H9 (cell line): ENCODE data around the gene ARHGEF10L. TPM values are rescaled to one million over a fixed set of nuclear protein-coding genes. Genes with fewer than 3 reads are reported as not detected.

Source experiments
- DNase-seq: peaks from one replicate; pipeline ENCODE4 v3.0.0-alpha.2; 2017
- H2AFZ ChIP-seq: one replicate; pipeline ENCODE4 v1.6.1; 2013; ENCODE audit warnings: mild to moderate bottlenecking, low read length, control low read depth, moderate library complexity
- H2AK5ac ChIP-seq: 2 replicates; pipeline ENCODE4 v1.6.1; 2013; ENCODE audit warnings: low read length, control low read depth, mixed read lengths; ENCODE audit not compliant: insufficient read length
- H2BK120ac ChIP-seq: one replicate; pipeline ENCODE4 v1.6.1; 2013; ENCODE audit warnings: low read depth, mild to moderate bottlenecking, low read length, control low read depth, inconsistent platforms; ENCODE audit not compliant: poor library complexity, severe bottlenecking
- H2BK12ac ChIP-seq: 2 replicates; pipeline ENCODE4 v1.6.1; 2013; ENCODE audit warnings: low read length, control low read depth, mixed read lengths, low read depth; ENCODE audit not compliant: insufficient read length
- H2BK15ac ChIP-seq: 2 replicates; pipeline ENCODE4 v1.6.1; 2013; ENCODE audit warnings: low read depth, low read length, control low read depth
- H2BK20ac ChIP-seq: one replicate; pipeline ENCODE4 v1.6.1; 2013; ENCODE audit warnings: low read depth, mild to moderate bottlenecking, low read length, control low read depth, inconsistent platforms; ENCODE audit not compliant: poor library complexity, severe bottlenecking
- H2BK5ac ChIP-seq: 2 replicates; pipeline ENCODE4 v1.6.1; 2013; ENCODE audit warnings: low read length, control low read depth, mixed read lengths; ENCODE audit not compliant: insufficient read length
- H3K14ac ChIP-seq: 2 replicates; pipeline ENCODE4 v1.6.1; 2013; ENCODE audit warnings: low read length, control low read depth; ENCODE audit not compliant: insufficient read depth
- H3K18ac ChIP-seq: 2 replicates; pipeline ENCODE4 v1.6.1; 2013; ENCODE audit warnings: low read depth, mild to moderate bottlenecking, mixed read lengths, low read length, control low read depth; ENCODE audit not compliant: insufficient read length
- H3K23ac ChIP-seq: 2 replicates; pipeline ENCODE4 v1.6.1; 2013; ENCODE audit warnings: low read length, control low read depth, mixed read lengths, low read depth; ENCODE audit not compliant: insufficient read length
- H3K23me2 ChIP-seq: 2 replicates; pipeline ENCODE4 v1.6.1; 2013; ENCODE audit warnings: low read depth, mild to moderate bottlenecking, mixed read lengths, low read length, control low read depth; ENCODE audit not compliant: insufficient read length, poor library complexity, severe bottlenecking
- H3K27ac ChIP-seq: 2 replicates; pipeline ENCODE4 v1.5.1; 2013; ENCODE audit warnings: low read length, control low read depth, mixed read lengths, low read depth; ENCODE audit not compliant: insufficient read length
- H3K27me3 ChIP-seq: 2 replicates; pipeline ENCODE4 v1.6.1; 2013; ENCODE audit warnings: low read length, control low read depth, inconsistent platforms; ENCODE audit not compliant: insufficient read depth
- H3K4ac ChIP-seq: 2 replicates; pipeline ENCODE4 v1.6.1; 2013; ENCODE audit warnings: low read depth, mild to moderate bottlenecking, control low read depth, inconsistent platforms, low read length, moderate library complexity
- H3K4me1 ChIP-seq: 2 replicates; pipeline ENCODE4 v1.6.1; 2013; ENCODE audit warnings: low read length, control low read depth, inconsistent platforms; ENCODE audit not compliant: insufficient read depth
- H3K4me2 ChIP-seq: 2 replicates; pipeline ENCODE4 v1.6.1; 2013; ENCODE audit warnings: low read length, control low read depth, mixed read lengths; ENCODE audit not compliant: insufficient read length, insufficient read depth
- H3K56ac ChIP-seq: 2 replicates; pipeline ENCODE4 v1.6.1; 2013; ENCODE audit warnings: low read depth, mild to moderate bottlenecking, mixed read lengths, low read length, control low read depth; ENCODE audit not compliant: insufficient read length
- H3K79me1 ChIP-seq: 2 replicates; pipeline ENCODE4 v1.6.1; 2013; ENCODE audit warnings: low read depth, mild to moderate bottlenecking, moderate library complexity, low read length, control low read depth, inconsistent platforms; ENCODE audit not compliant: insufficient read depth, poor library complexity, severe bottlenecking
- H3K79me2 ChIP-seq: 2 replicates; pipeline ENCODE4 v1.6.1; 2013; ENCODE audit warnings: low read length, control low read depth, inconsistent platforms; ENCODE audit not compliant: insufficient read depth
- H3K9ac ChIP-seq: 2 replicates; pipeline ENCODE4 v1.6.1; 2013; ENCODE audit warnings: low read length, control low read depth, mixed read lengths; ENCODE audit not compliant: insufficient read length; ENCODE audit errors: extremely low read depth
- H3K9me3 ChIP-seq: one replicate; pipeline ENCODE4 v1.6.1; 2013; ENCODE audit warnings: low read depth, low read length, inconsistent platforms; ENCODE audit not compliant: control insufficient read depth
- H3T11ph ChIP-seq: one replicate; pipeline ENCODE4 v1.6.1; 2013; ENCODE audit warnings: mild to moderate bottlenecking, low read length, control low read depth, inconsistent platforms
- H4K20me1 ChIP-seq: one replicate; pipeline ENCODE4 v1.6.1; 2013; ENCODE audit not compliant: control insufficient read depth, insufficient read length, insufficient read depth
- H4K5ac ChIP-seq: 2 replicates; pipeline ENCODE4 v1.6.1; 2013; ENCODE audit warnings: low read depth, mild to moderate bottlenecking, mixed read lengths, low read length, control low read depth; ENCODE audit not compliant: insufficient read length
- H4K8ac ChIP-seq: replicated peaks from 2 replicates; pipeline ENCODE4 v1.6.1; 2013; ENCODE audit warnings: low read length, control low read depth, mixed read lengths, low read depth; ENCODE audit not compliant: insufficient read length
- H4K91ac ChIP-seq: 2 replicates; pipeline ENCODE4 v1.6.1; 2013; ENCODE audit warnings: low read depth, mild to moderate bottlenecking, moderate library complexity, mixed read lengths, low read length, control low read depth; ENCODE audit not compliant: insufficient read length
- H3K27ac Mint-ChIP-seq, 3 experiments: 2 replicates in 2 of 3; 3 replicates in 1 of 3; pipeline ENCODE4 v1.8.0; 2020 to 2021; ENCODE audit warnings: mixed read lengths in 3 of 3, mild to moderate bottlenecking in 1 of 3, moderate library complexity in 1 of 3
- H3K27me3 Mint-ChIP-seq: 2 replicates; pipeline ENCODE4 v1.8.0; 2021; ENCODE audit warnings: low read depth, mild to moderate bottlenecking, moderate library complexity, mixed read lengths
- H3K36me3 Mint-ChIP-seq, 3 experiments: 2 replicates in 2 of 3; 3 replicates in 1 of 3; pipeline ENCODE4 v1.8.0; 2020 to 2021; ENCODE audit warnings: low read depth in 3 of 3, mixed read lengths in 3 of 3; ENCODE audit not compliant: insufficient read depth in 1 of 3
- H3K4me1 Mint-ChIP-seq, 2 experiments: 2 replicates each; pipeline ENCODE4 v1.8.0; 2020; ENCODE audit warnings: mixed read lengths in 2 of 2
- H3K4me3 Mint-ChIP-seq, 2 experiments: 2 replicates in 1 of 2; 3 replicates in 1 of 2; pipeline ENCODE4 v1.8.0; 2020 to 2021; ENCODE audit warnings: mild to moderate bottlenecking in 2 of 2, mixed read lengths in 2 of 2, moderate library complexity in 1 of 2
- H3K9me3 Mint-ChIP-seq, 2 experiments: 2 replicates in 1 of 2; 3 replicates in 1 of 2; pipeline ENCODE4 v1.8.0; 2020; ENCODE audit warnings: mild to moderate bottlenecking in 2 of 2, mixed read lengths in 2 of 2, moderate library complexity in 1 of 2
- WGBS: extraction: QIAGEN DNeasy Blood & Tissue Kit; methylation state at CpG from one replicate; pipeline ENCODE4 v1.1.7; 2013; ENCODE audit warnings: missing lambda C conversion rate, low lambda C conversion rate, mixed read lengths; ENCODE audit not compliant: insufficient read length; ENCODE audit errors: extremely low coverage; 5-methylcytosine and 5-hydroxymethylcytosine counted together
- total RNA-seq: library from RNA; stranded (reverse); gene quantifications from 2 replicates; pipeline ENCODE4 v1.2.1, GENCODE V29; 2021
- TF ChIP-seq, protein P1 (sequence below): fragments of 200-600 bp; sonication (generic); conservative IDR thresholded peaks from 3 replicates; pipeline ENCODE4 v1.8.0; 2021; ENCODE audit warnings: antibody characterized with exemption, mild to moderate bottlenecking

Gene ARHGEF10L
- total RNA-seq, 1 experiment from 2014 or later = 20.2 TPM

DNA sequence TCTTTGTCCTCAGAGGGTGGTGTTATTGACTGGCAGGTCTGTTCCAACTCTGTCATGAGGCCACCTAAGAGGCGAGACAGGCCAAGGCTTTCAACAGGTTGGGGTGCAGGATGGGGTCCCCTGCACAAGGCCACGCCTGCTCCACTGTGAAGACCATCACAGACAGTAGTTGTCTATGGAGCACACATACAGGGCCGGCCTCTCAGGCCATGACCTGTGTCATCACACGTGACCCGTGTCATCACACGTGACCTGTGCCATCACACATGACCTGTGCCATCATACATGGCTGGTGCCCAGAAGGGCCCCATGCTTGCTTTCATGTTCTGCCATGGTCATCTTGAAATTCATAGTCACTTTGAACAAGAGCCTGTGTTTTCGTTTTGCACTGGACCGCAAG lies 91.9 kb downstream of the ARHGEF10L start:
- Histone ChIP-seq H2BK5ac (no peak overlapping the region), H3K79me2 (no peaks in the 10 kb centered on the region), H3K23ac (no peak overlapping the region), H3K27me3 (no peaks in the 10 kb centered on the region), H4K20me1 (no peaks in the 10 kb centered on the region), H3K9ac (no peak overlapping the region), H2BK15ac (no peak overlapping the region), H2AFZ (no peak overlapping the region), H3K4ac (no peak overlapping the region), H2BK120ac (no peak overlapping the region), H3K9me3 (no peaks in the 10 kb centered on the region), H3T11ph (no peak overlapping the region), H4K8ac (no peak overlapping the region), H3K23me2 (no peaks in the 10 kb centered on the region), H2BK12ac (no peak overlapping the region), H3K56ac (no peak overlapping the region), H4K5ac (no peak overlapping the region), H3K18ac (no peak overlapping the region), H3K27ac (no peak overlapping the region), H2BK20ac (no peak overlapping the region), H3K79me1 (no peaks in the 10 kb centered on the region), H3K4me1 (no peaks in the 10 kb centered on the region), H3K14ac (no peak overlapping the region), H3K4me2 (no peak overlapping the region), H2AK5ac (no peak overlapping the region), H4K91ac (no peak overlapping the region)
- no peaks in the 10 kb centered on the region for H3K27me3 Mint-ChIP-seq
- peaks cover 9 to 74% (median 49%) of the 10 kb centered on the region in 3 experiments for H3K36me3 Mint-ChIP-seq
- TF ChIP-seq, protein P1, sequence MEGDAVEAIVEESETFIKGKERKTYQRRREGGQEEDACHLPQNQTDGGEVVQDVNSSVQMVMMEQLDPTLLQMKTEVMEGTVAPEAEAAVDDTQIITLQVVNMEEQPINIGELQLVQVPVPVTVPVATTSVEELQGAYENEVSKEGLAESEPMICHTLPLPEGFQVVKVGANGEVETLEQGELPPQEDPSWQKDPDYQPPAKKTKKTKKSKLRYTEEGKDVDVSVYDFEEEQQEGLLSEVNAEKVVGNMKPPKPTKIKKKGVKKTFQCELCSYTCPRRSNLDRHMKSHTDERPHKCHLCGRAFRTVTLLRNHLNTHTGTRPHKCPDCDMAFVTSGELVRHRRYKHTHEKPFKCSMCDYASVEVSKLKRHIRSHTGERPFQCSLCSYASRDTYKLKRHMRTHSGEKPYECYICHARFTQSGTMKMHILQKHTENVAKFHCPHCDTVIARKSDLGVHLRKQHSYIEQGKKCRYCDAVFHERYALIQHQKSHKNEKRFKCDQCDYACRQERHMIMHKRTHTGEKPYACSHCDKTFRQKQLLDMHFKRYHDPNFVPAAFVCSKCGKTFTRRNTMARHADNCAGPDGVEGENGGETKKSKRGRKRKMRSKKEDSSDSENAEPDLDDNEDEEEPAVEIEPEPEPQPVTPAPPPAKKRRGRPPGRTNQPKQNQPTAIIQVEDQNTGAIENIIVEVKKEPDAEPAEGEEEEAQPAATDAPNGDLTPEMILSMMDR = no peak
- H3K27ac Mint-ChIP-seq = no peak overlapping the region
- peaks cover 5 to 6% of the 10 kb centered on the region in 2 experiments; a peak in 2 of 4 replicates for H3K4me1 Mint-ChIP-seq
- H3K4me3 Mint-ChIP-seq = no peak overlapping the region
- no CpG with 5 or more reads among the region's 8 CpGs for WGBS
- no peak for DNase-seq
- no peaks in the 10 kb centered on the region for H3K9me3 Mint-ChIP-seq
